ENCODE results near the gene KLK13. TPM values are rescaled to one million over a fixed set of nuclear protein-coding genes. Genes with fewer than 3 reads are reported as not detected.
A peak's percentile ranks its signal among the peaks of the same experiment; 100 is the strongest.

The KLK13 gene
- total RNA-seq, 1 donor from 2014 or later, result 1.5 TPM

DNA sequence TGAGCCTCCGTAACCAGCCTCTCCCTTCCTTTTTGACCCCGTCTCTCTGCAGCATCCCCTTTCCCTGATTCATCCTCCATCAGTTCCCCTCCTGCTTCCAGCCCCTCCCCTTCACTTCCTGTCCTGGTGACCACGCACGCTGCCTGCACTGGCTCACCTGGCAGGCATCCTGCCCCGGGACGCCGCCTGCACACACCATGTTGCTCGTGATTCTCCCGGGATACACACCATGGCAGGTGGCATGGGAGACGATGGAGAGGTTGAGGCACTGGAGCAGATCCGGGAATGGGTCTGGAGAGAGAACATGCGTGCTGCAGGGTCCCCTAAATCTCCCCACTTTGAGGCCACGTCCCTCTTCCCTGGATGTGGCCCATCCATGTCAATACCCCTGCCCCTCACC, 34.3 kb downstream of the KLK13 start:
- no peaks in the 10 kb centered on the region for H3K9me3 Mint-ChIP-seq
- peaks cover 3% of the 10 kb centered on the region for H3K36me3 Mint-ChIP-seq
- TF ChIP-seq CTCF (conservative IDR thresholded peaks at IDR 0.05), result no peak
- DNase-seq (ENCODE audit: extremely low spot score, unreplicated experiment), result no peak
- no peak overlapping the region for H3K27ac Mint-ChIP-seq
- H3K4me3 Mint-ChIP-seq, result no peak overlapping the region
- H3K4me1 Mint-ChIP-seq (ENCODE audit: unreplicated experiment), result peaks cover 4% of the 10 kb centered on the region
- H3K27me3 Mint-ChIP-seq, result peaks cover 26% of the 10 kb centered on the region

GRCh38 chr19:51029718-51030117, 35.2 kb downstream of the KLK13 start:
- H3K9me3 Mint-ChIP-seq, result no peaks in the 10 kb centered on the region
- no peak overlapping the region for H3K4me3 Mint-ChIP-seq
- H3K27me3 Mint-ChIP-seq, result peaks cover 30% of the 10 kb centered on the region
- no peak for DNase-seq (ENCODE audit: extremely low spot score, unreplicated experiment)
- peaks cover 2% of the 10 kb centered on the region for H3K4me1 Mint-ChIP-seq (ENCODE audit: unreplicated experiment)
- H3K27ac Mint-ChIP-seq, result no peak overlapping the region
- H3K36me3 Mint-ChIP-seq, result peaks cover 3% of the 10 kb centered on the region
- TF ChIP-seq CTCF (conservative IDR thresholded peaks at IDR 0.05), result no peak

DNA sequence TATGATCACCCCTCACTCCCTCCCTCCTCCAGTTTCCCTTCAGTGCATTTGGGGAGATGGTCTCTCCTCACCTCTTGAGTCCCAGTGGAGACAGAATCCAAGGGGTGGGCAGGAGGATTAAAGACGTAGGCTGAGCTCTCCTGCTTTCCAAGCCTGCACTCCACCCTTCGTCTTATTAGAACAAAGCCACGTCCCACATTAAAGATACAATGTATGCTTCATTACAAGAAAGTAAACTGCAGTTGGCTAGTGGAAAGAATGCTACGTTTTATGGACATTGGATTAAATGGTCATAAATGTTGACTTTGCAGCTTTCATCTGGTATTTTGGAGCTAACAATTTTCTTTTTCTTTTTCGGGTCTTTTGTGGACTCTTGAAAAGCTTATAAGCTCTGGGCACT, 37.0 kb downstream of the KLK13 start:
- no peaks in the 10 kb centered on the region for H3K4me1 Mint-ChIP-seq (ENCODE audit: unreplicated experiment)
- H3K36me3 Mint-ChIP-seq, result peaks cover 3% of the 10 kb centered on the region
- H3K4me3 Mint-ChIP-seq, result no peak overlapping the region
- H3K9me3 Mint-ChIP-seq, result no peaks in the 10 kb centered on the region
- TF ChIP-seq CTCF (conservative IDR thresholded peaks at IDR 0.05), result no peak
- no peak for DNase-seq (ENCODE audit: extremely low spot score, unreplicated experiment)
- H3K27ac Mint-ChIP-seq, result no peak overlapping the region
- peaks cover 33% of the 10 kb centered on the region for H3K27me3 Mint-ChIP-seq

- Mint-ChIP-seq H3K27me3 (peaks cover 38% of the 10 kb centered on the region), H3K4me1 (ENCODE audit: unreplicated experiment) (no peaks in the 10 kb centered on the region), H3K4me3 (no peak overlapping the region), H3K36me3 (peaks cover 3% of the 10 kb centered on the region), H3K27ac (peak overlapping the region; percentile 17), H3K9me3 (no peaks in the 10 kb centered on the region)
- no peak for TF ChIP-seq CTCF (conservative IDR thresholded peaks at IDR 0.05)
- DNase-seq (ENCODE audit: extremely low spot score, unreplicated experiment), result no peak
These were observed 37.6 kb downstream of the KLK13 start for GRCh38 chr19:51027126-51027806.

DNA sequence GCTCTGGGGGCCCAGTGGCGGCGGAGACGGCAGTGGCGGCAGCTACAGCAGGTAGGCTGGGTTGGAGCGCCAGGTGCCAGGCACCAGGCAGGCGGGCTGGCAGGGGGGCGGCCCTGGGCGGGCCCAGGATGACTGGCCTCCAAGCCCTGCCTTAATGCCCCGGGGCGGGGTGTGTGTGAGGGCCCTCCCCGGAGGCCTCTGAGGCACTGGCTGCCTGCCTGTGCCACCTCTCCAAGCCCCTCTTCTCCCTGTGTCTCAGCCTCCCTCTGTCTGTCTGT, 38.4 kb downstream of the KLK13 start, which contains the start of gene KLK11:
TSS of gene KLK11 (minus strand) at position 63 of the 278 bp plus-strand sequence. CDS start 985 bp downstream, outside the sequence.
- peak within 1 kb of the TSS; percentile 11 for H3K4me3 Mint-ChIP-seq
- H3K4me1 Mint-ChIP-seq (ENCODE audit: unreplicated experiment), result no peaks in the 10 kb centered on the region
- no peaks in the 10 kb centered on the region for H3K9me3 Mint-ChIP-seq
- H3K27me3 Mint-ChIP-seq, result peaks cover 37% of the 10 kb centered on the region
- H3K27ac Mint-ChIP-seq, result peak within 1 kb of the TSS; percentile 17
- TF ChIP-seq CTCF (conservative IDR thresholded peaks at IDR 0.05), result no peak
- no peak for DNase-seq (ENCODE audit: extremely low spot score, unreplicated experiment)
- H3K36me3 Mint-ChIP-seq, result peaks cover 2% of the 10 kb centered on the region

Data from type B pancreatic cell (in vitro differentiated cells).